Measurements from ENCODE around the gene INPP5A.
"Not testable (repeated sequence)": the region's sequence is repeated elsewhere in the genome, so short reads cannot be mapped to it uniquely, and the experiment has no call there.

The INPP5A gene

DNA sequence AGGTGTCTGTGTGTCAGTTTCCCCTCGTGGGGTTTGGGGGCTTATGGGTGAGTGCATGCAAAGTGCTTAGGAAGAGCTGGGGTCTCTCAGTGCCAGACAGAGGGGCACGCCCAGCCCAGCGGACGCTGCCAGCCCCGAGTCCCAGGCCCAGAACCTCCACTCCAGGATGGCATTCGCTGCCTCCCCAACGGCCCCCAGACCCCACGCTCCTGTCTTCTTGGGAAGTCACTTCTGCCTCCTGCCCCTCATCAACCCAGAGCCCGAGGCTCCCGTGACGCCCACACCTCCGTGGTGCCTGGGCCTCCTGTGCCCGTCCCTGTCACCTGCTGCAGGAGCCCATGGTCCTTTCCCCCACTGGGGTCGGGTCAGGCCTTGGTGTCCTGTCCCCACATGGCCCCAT lies 213.3 kb downstream of the INPP5A start:
- no peak for FAIRE-seq

DNA sequence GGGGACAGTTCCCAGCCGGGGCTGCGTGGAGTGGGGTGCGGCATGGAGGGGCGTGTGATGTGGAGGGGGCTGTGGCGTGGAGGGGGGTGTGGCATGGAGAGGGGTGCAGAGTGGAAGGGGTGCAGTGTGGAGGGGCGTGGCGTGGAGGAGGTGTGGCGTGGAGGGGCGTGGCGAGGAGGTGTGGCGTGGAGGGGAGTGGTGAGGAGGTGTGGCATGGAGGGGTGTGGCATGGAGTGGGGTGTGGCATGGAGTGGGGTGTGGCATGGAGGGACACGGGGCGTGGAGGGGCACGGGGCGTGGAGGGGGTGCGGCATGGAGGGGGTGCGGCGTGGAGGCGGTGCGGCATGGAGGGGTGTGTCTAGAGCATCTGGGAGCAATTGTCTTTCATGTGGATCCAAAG lies 214.8 kb downstream of the INPP5A start:
- FAIRE-seq, result no peak

DNA sequence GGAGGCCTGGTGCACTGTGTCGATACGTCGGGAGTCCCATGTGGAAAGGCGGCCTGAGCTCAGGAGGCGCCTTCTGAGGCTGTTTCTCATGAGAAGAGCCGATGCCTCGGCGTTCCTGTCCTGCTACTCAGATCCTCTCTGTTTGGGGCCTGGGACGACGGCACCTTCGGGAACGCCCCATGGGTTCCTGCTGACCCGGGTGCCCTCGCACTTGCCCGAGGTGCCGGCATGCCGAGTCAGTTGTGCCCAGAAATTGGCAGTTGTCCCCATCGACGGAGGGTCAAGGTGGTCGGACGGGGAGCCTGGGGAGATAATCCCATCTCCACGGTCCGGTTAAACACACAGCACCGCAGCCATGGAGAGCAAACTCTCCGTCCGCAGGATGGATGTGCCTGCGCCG lies 215.4 kb downstream of the INPP5A start:
- no peak for FAIRE-seq

DNA sequence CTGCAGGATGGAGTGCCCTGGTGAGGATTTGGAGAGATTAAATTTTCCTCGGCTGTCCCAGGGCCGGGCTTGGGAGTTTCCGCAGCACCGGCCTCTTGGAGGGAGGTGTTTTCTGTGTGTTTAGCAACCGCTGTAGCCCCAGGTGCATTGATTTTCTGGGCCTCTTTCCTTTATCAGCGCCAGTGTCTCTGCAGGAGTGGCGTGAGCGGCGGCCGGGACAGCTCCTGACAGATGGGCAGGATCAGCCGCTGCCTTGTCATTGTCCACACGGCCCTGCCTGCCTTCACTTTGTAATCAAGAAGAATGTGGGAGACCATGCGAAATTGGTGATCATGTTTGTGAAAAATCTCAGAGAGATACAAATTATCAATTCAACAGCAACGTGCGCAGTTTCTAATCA lies 216.0 kb downstream of the INPP5A start:
- FAIRE-seq, result no peak

DNA sequence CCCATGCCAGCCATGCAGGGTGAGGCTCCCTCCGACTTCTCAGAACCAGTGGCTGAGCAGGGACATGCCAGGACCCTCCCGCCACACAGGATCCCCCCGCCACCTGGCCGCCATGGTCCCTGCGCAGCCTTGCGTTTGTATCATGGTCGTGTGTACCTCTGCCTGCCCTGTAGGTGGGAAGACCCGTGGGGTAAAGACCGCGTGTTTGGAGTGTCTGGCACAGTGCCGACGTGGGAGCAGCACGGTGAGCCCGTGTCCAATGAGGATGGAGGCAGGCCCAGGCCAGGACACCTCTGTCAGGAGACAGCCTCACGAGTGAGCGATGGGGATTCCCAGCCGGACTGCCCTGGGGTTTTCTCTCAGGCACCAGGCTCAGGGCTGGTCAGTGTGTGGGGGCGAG lies 216.5 kb downstream of the INPP5A start:
- no peak for FAIRE-seq

- FAIRE-seq, result no peak
These were observed 217.7 kb downstream of the INPP5A start for GRCh38 chr10:132755166-132755711.

GRCh38 chr10:132756591-132756990 lies 219.0 kb downstream of the INPP5A start:
- FAIRE-seq, result no peak

DNA sequence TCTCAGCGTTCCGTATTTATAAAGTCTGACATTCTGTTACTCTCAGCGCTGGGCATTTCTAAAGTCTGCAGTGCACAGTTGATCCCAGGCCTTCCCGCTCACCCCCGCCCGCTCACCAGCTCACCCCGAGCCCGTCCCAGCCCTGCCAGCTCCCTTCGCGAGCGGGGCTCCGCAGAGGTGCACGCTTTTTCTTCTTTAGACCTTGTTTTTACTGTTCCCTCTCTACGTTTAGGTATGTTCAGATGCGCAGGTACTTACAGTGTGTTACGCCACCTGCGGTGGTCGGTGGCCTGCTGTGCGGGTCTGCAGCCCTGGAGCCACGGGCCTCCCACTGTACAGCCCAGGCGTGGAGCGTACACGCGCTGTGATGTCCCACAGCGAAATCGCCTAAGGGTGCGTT lies 219.6 kb downstream of the INPP5A start:
- no peak for FAIRE-seq

GRCh38 chr10:132758865-132759264 lies 221.3 kb downstream of the INPP5A start:
- FAIRE-seq, result no peak

GRCh38 chr10:132761395-132762060 lies 223.9 kb downstream of the INPP5A start:
- FAIRE-seq, result no peak

- no peak for FAIRE-seq
These were observed 224.7 kb downstream of the INPP5A start for GRCh38 chr10:132762267-132762666.

DNA sequence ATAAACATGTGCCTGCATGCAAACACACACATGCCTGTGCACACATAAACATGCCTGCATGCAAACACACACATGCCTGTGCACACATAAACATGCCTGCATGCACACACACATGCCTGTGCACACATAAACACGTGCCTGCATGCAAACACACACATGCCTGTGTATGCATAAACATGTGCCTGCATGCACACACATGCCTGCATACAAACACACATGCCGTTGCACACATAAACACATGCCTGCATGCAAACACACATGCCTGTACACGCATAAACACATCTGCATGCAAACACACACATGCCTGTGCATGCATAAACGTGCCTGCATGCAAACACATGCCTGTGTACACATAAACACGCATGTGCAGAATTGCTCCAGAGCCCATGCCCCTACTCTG lies 226.0 kb downstream of the INPP5A start:
- FAIRE-seq, result no peak

DNA sequence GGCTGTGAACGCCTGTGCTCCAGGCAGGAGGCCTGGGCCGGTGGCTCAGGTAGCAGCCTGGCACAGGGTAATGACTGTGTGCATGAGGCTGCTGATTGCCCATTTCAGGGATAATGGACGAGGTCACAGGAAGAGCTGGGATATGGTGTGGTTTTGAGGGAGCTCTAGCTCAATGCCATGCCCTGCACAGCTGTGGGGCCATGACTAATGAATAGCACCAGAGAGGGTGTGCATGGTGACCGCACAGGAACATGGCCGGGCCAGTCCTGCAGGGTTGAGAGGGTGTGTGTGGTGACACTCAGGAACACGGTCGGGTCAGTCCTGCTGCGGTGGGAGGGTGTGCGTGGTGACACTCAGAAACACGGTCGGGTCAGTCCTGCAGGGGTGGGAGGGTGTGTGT lies 226.5 kb downstream of the INPP5A start:
- FAIRE-seq, result no peak

DNA sequence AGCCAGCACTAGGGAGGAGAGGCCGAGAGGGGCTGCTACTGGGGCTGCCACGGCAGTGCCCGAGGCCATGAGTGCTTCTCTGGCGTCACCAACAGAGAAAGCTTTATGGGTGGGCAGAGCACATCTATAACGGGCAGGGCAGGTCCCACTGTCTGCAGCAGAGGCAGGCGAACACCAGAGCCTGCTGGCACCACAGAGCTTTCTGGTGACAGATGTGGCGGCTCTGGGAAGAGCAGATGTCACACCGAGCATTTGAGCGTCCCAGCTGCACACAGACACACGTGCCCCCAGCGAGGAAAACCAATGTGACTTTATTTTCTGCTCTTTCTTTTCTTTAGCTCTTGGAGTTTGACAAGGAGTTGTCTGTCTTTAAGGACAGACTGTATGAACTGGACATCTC lies 227.8 kb downstream of the INPP5A start:
- FAIRE-seq, result no peak

DNA sequence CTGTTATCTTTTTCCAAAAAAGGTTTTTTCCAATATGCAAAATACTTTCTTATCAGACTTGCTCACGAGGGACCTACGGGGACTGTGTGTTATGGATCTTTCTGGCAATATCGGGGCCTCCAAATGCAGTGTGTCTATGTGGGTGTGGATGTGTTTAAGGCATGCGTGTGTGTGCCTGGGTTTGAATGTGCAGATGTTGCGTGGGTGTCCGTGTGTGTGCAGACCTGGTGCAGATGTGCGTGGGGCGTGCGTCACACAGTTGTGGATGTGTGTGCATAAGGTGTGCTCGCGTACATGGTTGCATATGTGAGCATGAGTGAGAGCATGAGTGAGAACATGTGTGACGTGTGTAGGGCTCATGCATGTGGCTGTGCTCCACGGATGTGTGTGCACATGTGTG lies 228.7 kb downstream of the INPP5A start:
- no peak for FAIRE-seq

DNA sequence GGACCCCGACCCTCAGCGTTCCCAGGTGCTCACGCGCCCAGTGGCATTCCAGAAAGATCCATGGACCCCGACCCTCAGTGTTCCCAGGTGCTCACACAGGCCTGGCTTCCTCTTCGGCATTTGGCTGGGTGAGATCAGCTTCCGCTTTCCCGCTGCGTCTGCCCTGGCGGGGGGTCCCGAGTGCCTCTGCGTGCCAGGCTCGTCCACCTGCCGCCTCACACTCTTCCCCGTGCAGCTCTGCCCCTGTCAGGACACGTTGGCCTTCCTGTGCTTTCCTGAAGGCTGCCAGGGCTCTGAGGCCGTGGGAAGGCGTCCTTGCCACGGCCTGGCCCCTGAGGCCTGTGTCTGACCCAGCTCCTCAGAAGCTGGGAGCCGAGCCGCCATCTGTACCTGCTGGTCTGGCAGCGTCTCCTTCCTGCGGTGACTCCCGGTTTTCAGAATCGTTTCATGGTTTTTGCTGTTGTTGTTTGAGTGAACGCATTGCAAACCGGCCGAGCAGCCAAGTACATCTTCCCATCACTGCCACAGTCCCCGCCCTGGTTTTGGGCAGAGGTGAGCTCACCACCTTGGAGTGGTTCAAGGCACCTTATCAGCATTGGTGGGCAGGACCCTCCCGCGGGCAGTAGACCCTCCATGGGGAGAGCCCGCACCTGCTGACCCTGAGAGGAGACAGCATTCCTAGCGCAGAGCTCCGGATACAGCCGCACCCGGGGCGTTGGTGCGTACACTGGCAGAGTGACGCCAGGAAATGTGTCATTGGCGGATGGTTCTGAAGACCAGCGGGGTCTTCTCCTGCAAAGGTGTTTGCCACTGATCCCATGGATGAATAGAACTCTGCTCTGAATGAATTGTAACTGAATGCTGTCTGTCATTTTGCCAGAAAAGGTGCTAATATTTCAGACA lies 231.0 kb downstream of the INPP5A start:
- no peak for FAIRE-seq

- no peak for FAIRE-seq
These were observed 232.8 kb downstream of the INPP5A start for GRCh38 chr10:132770061-132771021.

DNA sequence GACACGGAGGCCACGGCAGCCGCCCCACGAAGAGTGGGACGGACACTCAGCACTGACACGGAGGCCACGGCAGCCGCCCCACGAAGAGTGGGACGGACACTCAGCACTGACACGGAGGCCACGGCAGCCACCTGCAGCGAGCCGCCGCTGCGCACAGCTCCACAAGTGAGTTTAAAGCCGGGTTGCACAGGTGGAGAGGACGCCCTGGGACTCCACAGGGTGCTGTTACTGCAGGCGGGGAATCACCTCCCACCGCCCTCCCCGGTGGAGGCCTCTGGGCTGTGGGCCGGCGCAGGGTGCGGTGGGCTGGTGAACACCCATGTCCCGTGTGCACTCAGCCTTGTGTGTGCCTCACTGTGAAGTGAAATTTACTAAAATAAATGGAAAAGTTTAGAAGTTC lies 235.2 kb downstream of the INPP5A start:
- FAIRE-seq, result not testable (repeated sequence)

GRCh38 chr10:132774181-132774901 lies 236.8 kb downstream of the INPP5A start:
- no peak for FAIRE-seq

DNA sequence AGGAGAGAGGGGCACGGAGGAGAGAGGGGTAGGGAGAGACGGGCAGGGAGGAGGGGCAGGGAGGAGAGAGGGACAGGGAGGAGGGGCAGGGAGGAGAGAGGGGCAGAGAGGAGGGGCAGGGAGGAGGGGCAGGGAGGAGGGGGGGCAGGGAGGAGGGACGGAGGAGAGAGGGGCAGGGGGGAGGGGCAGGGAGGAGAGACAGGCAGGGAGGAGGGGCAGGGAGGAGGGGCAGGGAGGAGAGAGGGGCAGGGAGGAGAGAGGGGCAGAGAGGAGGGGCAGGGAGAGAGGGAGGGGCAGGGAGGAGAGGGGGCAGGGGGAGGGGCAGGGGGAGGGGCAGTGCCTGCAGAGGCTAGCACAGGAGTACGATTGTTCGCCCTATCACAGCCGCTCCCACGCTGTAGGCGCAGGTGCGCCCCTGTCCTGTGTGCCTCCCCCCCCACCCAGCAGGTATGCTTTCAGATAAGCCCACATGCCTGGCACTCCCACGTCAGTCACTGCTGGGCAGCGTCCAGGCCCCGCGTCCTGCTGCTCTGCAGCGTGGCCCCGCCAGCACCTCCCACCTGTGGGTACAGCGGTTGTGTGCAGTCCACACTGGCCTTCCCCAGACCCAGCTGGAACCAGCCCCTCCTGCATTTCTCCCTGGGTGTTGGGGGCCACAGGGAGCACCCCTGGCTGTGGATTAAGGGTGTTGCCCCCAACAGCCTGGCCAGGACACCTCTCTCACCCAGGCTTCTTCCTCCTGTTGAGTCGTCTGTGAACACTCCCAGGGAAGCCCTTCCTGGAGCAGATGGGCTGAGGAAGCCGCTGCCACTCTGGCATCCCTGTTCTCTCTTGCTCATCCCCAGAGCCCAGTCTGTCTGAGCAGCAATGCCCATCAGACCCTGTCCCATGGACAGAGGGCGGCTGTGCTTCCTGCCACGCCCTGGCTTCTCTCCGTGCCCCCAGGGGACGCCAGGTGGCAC lies 237.6 kb downstream of the INPP5A start:
- no peak for FAIRE-seq

DNA sequence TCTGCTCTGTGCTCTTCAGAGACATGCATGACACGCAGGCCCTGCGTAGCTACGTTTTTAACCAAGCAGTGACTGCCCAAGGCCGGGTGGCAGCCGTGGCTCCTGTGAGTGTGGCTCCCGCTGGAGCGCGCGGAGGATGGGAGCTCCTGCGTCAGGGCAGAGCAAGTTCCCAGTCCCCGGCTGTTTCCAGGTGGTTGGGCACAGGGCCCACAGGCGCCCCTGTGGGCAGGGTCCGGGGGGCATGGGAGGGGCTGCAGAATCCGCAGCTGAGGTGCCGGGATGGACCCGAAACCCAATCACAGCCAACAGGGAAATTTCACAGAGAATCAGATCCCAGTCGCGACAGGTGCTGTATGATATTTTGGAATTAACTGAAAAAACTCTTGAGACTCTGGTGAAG lies 238.6 kb downstream of the INPP5A start:
- no peak for FAIRE-seq
